Osteocyte (in vitro differentiated cells): ENCODE data around the gene ZFP69. TPM values are rescaled to one million over a fixed set of nuclear protein-coding genes. Genes with fewer than 3 reads are reported as not detected.

Source experiments
- DNase-seq: peaks from one replicate; pipeline ENCODE4 v3.0.0; 2021; ENCODE audit warnings: mixed read lengths; ENCODE audit not compliant: unreplicated experiment; ENCODE audit errors: extremely low spot score
- H3K27ac Mint-ChIP-seq: one replicate; pipeline ENCODE4 v1.8.0; 2021; ENCODE audit warnings: mild to moderate bottlenecking, mixed read lengths; ENCODE audit not compliant: unreplicated experiment
- H3K27me3 Mint-ChIP-seq: one replicate; pipeline ENCODE4 v1.8.0; 2021; ENCODE audit warnings: mixed read lengths; ENCODE audit not compliant: unreplicated experiment
- H3K36me3 Mint-ChIP-seq: one replicate; pipeline ENCODE4 v1.8.0; 2021; ENCODE audit warnings: mixed read lengths; ENCODE audit not compliant: unreplicated experiment
- H3K4me1 Mint-ChIP-seq: one replicate; pipeline ENCODE4 v1.8.0; 2021; ENCODE audit warnings: mixed read lengths; ENCODE audit not compliant: unreplicated experiment
- H3K4me3 Mint-ChIP-seq: one replicate; pipeline ENCODE4 v1.8.0; 2021; ENCODE audit warnings: mild to moderate bottlenecking, moderate library complexity, mixed read lengths; ENCODE audit not compliant: unreplicated experiment
- H3K9me3 Mint-ChIP-seq: one replicate; pipeline ENCODE4 v1.8.0; 2021; ENCODE audit warnings: mixed read lengths; ENCODE audit not compliant: unreplicated experiment
- total RNA-seq: library from RNA; stranded (reverse); gene quantifications from 2 replicates; pipeline ENCODE4 v1.2.1, GENCODE V29; 2021
- TF ChIP-seq, protein P1 (sequence below): fragments of 200-600 bp; sonication (generic); IDR thresholded peaks from 2 replicates; pipeline ENCODE4 v1.5.0; 2021; ENCODE audit warnings: antibody characterized with exemption, mild to moderate bottlenecking, moderate library complexity

The ZFP69 gene
- total RNA-seq, 1 donor from 2014 or later = 4.9 TPM

DNA sequence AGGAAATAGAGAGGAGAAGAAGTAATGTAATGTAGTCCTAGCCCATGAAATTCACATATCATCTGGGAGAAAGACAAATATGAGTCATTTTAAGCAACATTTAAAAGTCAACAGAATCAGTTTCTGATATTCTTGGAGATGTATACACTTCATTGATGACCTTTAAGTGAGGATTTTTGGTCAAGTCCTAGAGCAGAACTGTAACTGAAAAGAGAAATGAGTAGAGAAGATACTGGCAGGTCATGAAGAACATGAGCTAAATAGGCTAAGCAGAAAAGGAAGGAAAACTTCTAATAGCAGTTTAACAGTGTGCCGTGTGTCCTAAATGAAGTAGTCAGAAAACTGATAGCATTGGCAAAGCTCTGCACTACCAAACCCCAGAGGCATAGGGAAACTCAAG, 22.2 kb upstream of the ZFP69 start:
- TF ChIP-seq, protein P1, sequence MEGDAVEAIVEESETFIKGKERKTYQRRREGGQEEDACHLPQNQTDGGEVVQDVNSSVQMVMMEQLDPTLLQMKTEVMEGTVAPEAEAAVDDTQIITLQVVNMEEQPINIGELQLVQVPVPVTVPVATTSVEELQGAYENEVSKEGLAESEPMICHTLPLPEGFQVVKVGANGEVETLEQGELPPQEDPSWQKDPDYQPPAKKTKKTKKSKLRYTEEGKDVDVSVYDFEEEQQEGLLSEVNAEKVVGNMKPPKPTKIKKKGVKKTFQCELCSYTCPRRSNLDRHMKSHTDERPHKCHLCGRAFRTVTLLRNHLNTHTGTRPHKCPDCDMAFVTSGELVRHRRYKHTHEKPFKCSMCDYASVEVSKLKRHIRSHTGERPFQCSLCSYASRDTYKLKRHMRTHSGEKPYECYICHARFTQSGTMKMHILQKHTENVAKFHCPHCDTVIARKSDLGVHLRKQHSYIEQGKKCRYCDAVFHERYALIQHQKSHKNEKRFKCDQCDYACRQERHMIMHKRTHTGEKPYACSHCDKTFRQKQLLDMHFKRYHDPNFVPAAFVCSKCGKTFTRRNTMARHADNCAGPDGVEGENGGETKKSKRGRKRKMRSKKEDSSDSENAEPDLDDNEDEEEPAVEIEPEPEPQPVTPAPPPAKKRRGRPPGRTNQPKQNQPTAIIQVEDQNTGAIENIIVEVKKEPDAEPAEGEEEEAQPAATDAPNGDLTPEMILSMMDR = no peak
- no peak overlapping the region for H3K4me3 Mint-ChIP-seq
- no peak overlapping the region for H3K27ac Mint-ChIP-seq
- no peaks in the 10 kb centered on the region for H3K27me3 Mint-ChIP-seq
- H3K9me3 Mint-ChIP-seq = peaks cover 61% of the 10 kb centered on the region
- peaks cover 78% of the 10 kb centered on the region for H3K36me3 Mint-ChIP-seq
- peaks cover 10% of the 10 kb centered on the region for H3K4me1 Mint-ChIP-seq
- DNase-seq = no peak

DNA sequence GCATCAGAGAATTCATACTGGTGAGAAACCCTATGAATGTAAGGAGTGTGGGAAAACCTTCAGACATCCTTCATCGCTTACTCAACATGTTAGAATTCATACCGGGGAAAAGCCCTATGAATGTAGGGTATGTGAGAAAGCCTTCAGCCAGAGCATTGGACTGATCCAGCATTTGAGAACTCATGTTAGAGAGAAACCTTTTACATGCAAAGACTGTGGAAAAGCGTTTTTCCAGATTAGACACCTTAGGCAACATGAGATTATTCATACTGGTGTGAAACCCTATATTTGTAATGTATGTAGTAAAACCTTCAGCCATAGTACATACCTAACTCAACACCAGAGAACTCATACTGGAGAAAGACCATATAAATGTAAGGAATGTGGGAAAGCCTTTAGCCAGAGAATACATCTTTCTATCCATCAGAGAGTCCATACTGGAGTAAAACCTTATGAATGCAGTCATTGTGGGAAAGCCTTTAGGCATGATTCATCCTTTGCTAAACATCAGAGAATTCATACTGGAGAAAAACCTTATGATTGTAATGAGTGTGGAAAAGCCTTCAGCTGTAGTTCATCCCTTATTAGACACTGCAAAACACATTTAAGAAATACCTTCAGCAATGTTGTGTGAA, 14.0 kb upstream of the ZFP69 start:
- Mint-ChIP-seq H3K9me3 (peaks cover 49% of the 10 kb centered on the region), H3K27me3 (no peaks in the 10 kb centered on the region), H3K4me1 (no peaks in the 10 kb centered on the region), H3K4me3 (no peak overlapping the region), H3K36me3 (peaks cover 69% of the 10 kb centered on the region), H3K27ac (no peak overlapping the region)
- TF ChIP-seq, protein P1 = no peak
- DNase-seq = no peak

- TF ChIP-seq, protein P1 = no peak
- H3K9me3 Mint-ChIP-seq = peaks cover 57% of the 10 kb centered on the region
- peaks cover 29% of the 10 kb centered on the region for H3K36me3 Mint-ChIP-seq
- no peaks in the 10 kb centered on the region for H3K27me3 Mint-ChIP-seq
- H3K27ac Mint-ChIP-seq = no peak overlapping the region
- H3K4me3 Mint-ChIP-seq = no peak overlapping the region
- no peaks in the 10 kb centered on the region for H3K4me1 Mint-ChIP-seq
- no peak for DNase-seq
Measured at GRCh38 chr1:40469327-40469726, 7.8 kb upstream of the ZFP69 start.

DNA sequence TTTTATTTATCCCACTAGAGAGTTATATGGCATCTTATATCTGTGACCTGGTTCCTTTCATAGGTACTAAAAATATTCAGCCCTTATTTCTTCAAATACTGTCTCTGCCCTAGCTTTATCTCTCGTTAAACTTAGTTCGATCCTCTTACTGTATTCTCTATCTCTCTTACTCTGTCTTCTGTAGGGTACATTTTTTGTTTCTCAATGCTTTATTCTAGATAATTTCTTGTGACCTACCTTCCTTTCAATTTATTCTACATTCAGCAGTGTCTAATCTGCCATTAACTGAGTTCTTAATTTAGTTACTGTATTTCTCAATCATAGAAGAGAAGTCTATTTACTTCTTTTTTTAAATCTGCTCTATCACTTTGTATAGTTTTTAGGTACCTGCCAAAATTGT, 1.8 kb upstream of the ZFP69 start:
- H3K4me1 Mint-ChIP-seq = peaks cover 16% of the 10 kb centered on the region
- H3K27me3 Mint-ChIP-seq = no peaks in the 10 kb centered on the region
- H3K4me3 Mint-ChIP-seq = no peak overlapping the region
- peaks cover 32% of the 10 kb centered on the region for H3K9me3 Mint-ChIP-seq
- H3K27ac Mint-ChIP-seq = no peak overlapping the region
- no peak for DNase-seq
- peaks cover 15% of the 10 kb centered on the region for H3K36me3 Mint-ChIP-seq
- TF ChIP-seq, protein P1 = no peak

- peaks cover 24% of the 10 kb centered on the region for H3K36me3 Mint-ChIP-seq
- H3K27ac Mint-ChIP-seq = peak overlapping the region; percentile 54
- TF ChIP-seq, protein P1 = no peak
- H3K4me3 Mint-ChIP-seq = peak overlapping the region; percentile 83
- peaks cover 24% of the 10 kb centered on the region for H3K9me3 Mint-ChIP-seq
- DNase-seq = no peak
- no peaks in the 10 kb centered on the region for H3K27me3 Mint-ChIP-seq
- H3K4me1 Mint-ChIP-seq = peaks cover 16% of the 10 kb centered on the region
Measured at GRCh38 chr1:40477678-40478053, 576 bp downstream of the ZFP69 start.
